Karpas-422 (cell line): ENCODE data around the gene TUBB4B. TPM values are rescaled to one million over a fixed set of nuclear protein-coding genes. Genes with fewer than 3 reads are reported as not detected.

Experiments used
- DNase-seq: peaks from one replicate; pipeline ENCODE4 v3.0.0-alpha.2; 2015
- H2AFZ ChIP-seq: fragments of 200-600 bp; sonication (generic); 2 replicates; pipeline ENCODE4 v1.6.1; 2014; ENCODE audit warnings: antibody characterized with exemption, low read length, mixed read lengths
- H3K27ac ChIP-seq: fragments of 200-600 bp; sonication (generic); 2 replicates; pipeline ENCODE4 v1.5.1; 2014; ENCODE audit warnings: mild to moderate bottlenecking, low read length, moderate library complexity
- H3K27me3 ChIP-seq: fragments of 200-600 bp; sonication (generic); 2 replicates; pipeline ENCODE4 v1.6.1; 2014; ENCODE audit warnings: low read length, mixed read lengths
- H3K36me3 ChIP-seq: fragments of 200-600 bp; sonication (generic); 2 replicates; pipeline ENCODE4 v1.6.1; 2014; ENCODE audit warnings: low read length, mixed read lengths; ENCODE audit not compliant: insufficient read depth
- H3K4me1 ChIP-seq: fragments of 200-600 bp; sonication (generic); 2 replicates; pipeline ENCODE4 v1.6.1; 2014; ENCODE audit warnings: mild to moderate bottlenecking, low read length, mixed read lengths
- H3K4me2 ChIP-seq: fragments of 200-600 bp; sonication (generic); 2 replicates; pipeline ENCODE4 v1.6.1; 2014; ENCODE audit warnings: low read length, low read depth, mild to moderate bottlenecking; ENCODE audit not compliant: poor library complexity, severe bottlenecking
- H3K4me3 ChIP-seq: fragments of 200-600 bp; sonication (generic); 2 replicates; pipeline ENCODE4 v1.5.1; 2014; ENCODE audit warnings: mild to moderate bottlenecking, antibody characterized with exemption, low read length, mixed read lengths
- H3K79me2 ChIP-seq: fragments of 200-600 bp; sonication (generic); 2 replicates; pipeline ENCODE4 v1.6.1; 2014; ENCODE audit warnings: mild to moderate bottlenecking, low read length, mixed read lengths
- H3K9ac ChIP-seq: fragments of 200-600 bp; sonication (generic); 2 replicates; pipeline ENCODE4 v1.6.0; 2014; ENCODE audit warnings: low read length
- H3K9me2 ChIP-seq: fragments of 200-600 bp; sonication (generic), shearing (Covaris generic); replicated peaks from 2 replicates; pipeline ENCODE4 v1.6.0; 2014; ENCODE audit warnings: mild to moderate bottlenecking, low read length, moderate library complexity; ENCODE audit not compliant: insufficient read depth
- H3K9me3 ChIP-seq: fragments of 300-700, 200-600 bp; sonication (generic); 2 replicates; pipeline ENCODE4 v1.6.1; 2014; ENCODE audit warnings: low read length, mixed read lengths
- H4K20me1 ChIP-seq: fragments of 200-600 bp; sonication (generic); 2 replicates; pipeline ENCODE4 v1.6.1; 2014; ENCODE audit warnings: mild to moderate bottlenecking, antibody characterized with exemption, low read length, low read depth; ENCODE audit not compliant: insufficient read depth
- total RNA-seq: library from RNA; depleted of rRNA; stranded (reverse); fragments of >200 nt; shearing (Covaris generic); gene quantifications from 2 replicates; pipeline ENCODE4 v1.2.3, GENCODE V29; 2014; ENCODE audit warnings: low replicate concordance

Gene TUBB4B
- total RNA-seq, 1 experiment from 2014 or later = 97.1 TPM

- Histone ChIP-seq H3K9ac (no peak overlapping the region), H3K4me3 (no peak overlapping the region), H3K27me3 (no peaks in the 10 kb centered on the region), H3K9me2 (no peaks in the 10 kb centered on the region), H3K36me3 (no peaks in the 10 kb centered on the region), H3K79me2 (no peaks in the 10 kb centered on the region), H3K9me3 (no peaks in the 10 kb centered on the region), H3K4me2 (no peak overlapping the region), H2AFZ (no peak overlapping the region), H3K27ac (no peak overlapping the region), H4K20me1 (no peaks in the 10 kb centered on the region), H3K4me1 (peaks cover 22% of the 10 kb centered on the region)
- DNase-seq = no peak
These were observed 19.5 kb upstream of the TUBB4B start for GRCh38 chr9:137221506-137222111.

GRCh38 chr9:137222190-137223077 is 18.7 kb upstream of the TUBB4B start, which contains the start of gene RNF208:
TSS of gene RNF208 (minus strand) at chr9:137222240. CDS start at chr9:137221212, 1,028 bp downstream.
- Histone ChIP-seq H2AFZ (no peak within 1 kb of the TSS), H3K9me2 (no peaks in the 10 kb centered on the region), H3K27ac (no peak within 1 kb of the TSS), H3K4me1 (peaks cover 22% of the 10 kb centered on the region), H3K4me2 (peak within 1 kb of the TSS; percentile 71), H3K9me3 (no peaks in the 10 kb centered on the region), H3K79me2 (no peaks in the 10 kb centered on the region), H3K27me3 (no peaks in the 10 kb centered on the region), H3K4me3 (peak within 1 kb of the TSS; percentile 98), H4K20me1 (no peaks in the 10 kb centered on the region), H3K9ac (peak within 1 kb of the TSS; percentile 98), H3K36me3 (no peaks in the 10 kb centered on the region)
- DNase-seq = no peak

- Histone ChIP-seq H3K4me1 (peaks cover 22% of the 10 kb centered on the region), H3K4me3 (peak overlapping the region; percentile 98), H3K27ac (peak overlapping the region; percentile 74), H3K36me3 (no peaks in the 10 kb centered on the region), H2AFZ (no peak overlapping the region), H3K27me3 (no peaks in the 10 kb centered on the region), H3K9me3 (no peaks in the 10 kb centered on the region), H3K79me2 (no peaks in the 10 kb centered on the region), H4K20me1 (no peaks in the 10 kb centered on the region), H3K4me2 (peak overlapping the region; percentile 81), H3K9me2 (no peaks in the 10 kb centered on the region), H3K9ac (peak overlapping the region; percentile 98)
- peak; percentile 99 for DNase-seq
These were observed 17.8 kb upstream of the TUBB4B start for GRCh38 chr9:137223078-137223970.

DNA sequence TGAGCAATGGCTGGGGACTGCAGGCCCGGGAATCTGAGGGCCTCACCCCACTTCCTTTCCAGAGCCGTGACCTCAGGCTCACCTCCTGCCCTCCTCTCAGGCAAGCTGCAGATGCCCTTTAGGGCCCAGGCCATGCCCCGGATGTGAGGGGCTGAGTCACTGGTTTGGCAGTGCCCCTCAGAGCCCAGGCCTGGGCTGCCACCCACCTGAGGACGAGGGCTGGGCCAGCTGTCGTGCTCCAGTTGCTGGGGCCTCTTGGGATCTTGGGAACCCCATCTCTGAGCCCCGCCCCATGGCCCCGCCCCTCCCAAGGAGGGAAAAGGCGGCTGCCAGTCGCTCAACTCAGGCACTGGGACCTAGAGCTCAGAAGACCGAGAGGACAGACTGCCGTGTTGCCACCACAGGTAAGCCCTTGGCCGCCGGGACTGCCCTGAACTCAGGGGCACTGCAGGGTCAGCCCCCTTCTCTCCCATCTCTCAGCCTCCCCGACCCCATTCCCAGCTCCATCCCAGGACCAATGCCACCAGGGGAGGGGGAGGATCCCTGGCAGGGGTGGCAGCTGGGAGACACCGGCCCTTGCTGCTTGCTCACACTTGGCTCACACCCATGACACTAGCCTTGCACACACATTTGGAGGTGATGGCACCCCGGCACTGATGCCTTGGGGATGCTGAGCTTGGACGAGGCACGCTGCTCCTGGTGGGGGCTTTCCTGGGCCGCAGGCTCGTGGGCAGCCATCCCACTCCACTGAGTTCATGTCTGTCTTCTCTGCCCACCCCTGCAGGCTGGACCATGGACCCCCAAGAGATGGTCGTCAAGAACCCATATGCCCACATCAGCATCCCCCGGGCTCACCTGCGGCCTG is 16.0 kb upstream of the TUBB4B start, which contains the start of gene CYSRT1:
Gene CYSRT1 (plus strand): TSS at position 345 of the 865 bp plus-strand sequence. CDS start 448 bp downstream, at position 793.
- Histone ChIP-seq H2AFZ (no peak within 1 kb of the TSS), H3K4me3 (peak within 1 kb of the TSS; percentile 98), H3K9me2 (no peaks in the 10 kb centered on the region), H3K4me2 (peak within 1 kb of the TSS; percentile 81), H3K79me2 (no peaks in the 10 kb centered on the region), H4K20me1 (no peaks in the 10 kb centered on the region), H3K4me1 (peaks cover 22% of the 10 kb centered on the region), H3K9ac (peak within 1 kb of the TSS; percentile 98), H3K9me3 (no peaks in the 10 kb centered on the region), H3K27ac (peak within 1 kb of the TSS; percentile 74; the same call in 1 of the 2 replicates), H3K36me3 (no peaks in the 10 kb centered on the region), H3K27me3 (no peaks in the 10 kb centered on the region)
- no peak for DNase-seq

DNA sequence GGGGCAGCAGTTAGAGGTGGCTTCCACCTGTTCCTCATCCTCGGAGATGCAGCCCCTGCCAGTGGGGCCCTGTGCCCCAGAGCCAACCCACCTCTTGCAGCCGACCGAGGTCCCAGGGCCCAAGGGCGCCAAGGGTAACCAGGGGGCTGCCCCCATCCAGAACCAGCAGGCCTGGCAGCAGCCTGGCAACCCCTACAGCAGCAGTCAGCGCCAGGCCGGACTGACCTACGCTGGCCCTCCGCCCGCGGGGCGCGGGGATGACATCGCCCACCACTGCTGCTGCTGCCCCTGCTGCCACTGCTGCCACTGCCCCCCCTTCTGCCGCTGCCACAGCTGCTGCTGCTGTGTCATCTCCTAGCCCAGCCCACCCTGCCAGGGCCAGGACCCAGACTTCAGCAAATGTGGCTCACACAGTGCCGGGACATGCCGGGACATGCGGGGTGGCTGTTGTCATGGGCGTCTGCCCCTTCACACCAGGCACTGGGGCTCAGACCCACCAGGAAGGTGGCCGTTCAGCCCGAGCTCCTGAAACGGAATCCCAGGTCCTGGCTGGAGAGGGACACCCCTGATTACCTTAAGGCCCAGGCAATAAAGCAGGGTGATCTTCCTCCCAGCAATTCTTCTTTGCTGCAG is 15.3 kb upstream of the TUBB4B start:
- Histone ChIP-seq H3K4me2 (no peak overlapping the region), H3K9me3 (no peaks in the 10 kb centered on the region), H3K4me3 (no peak overlapping the region), H3K36me3 (no peaks in the 10 kb centered on the region), H4K20me1 (no peaks in the 10 kb centered on the region), H3K4me1 (peaks cover 22% of the 10 kb centered on the region), H2AFZ (no peak overlapping the region), H3K79me2 (no peaks in the 10 kb centered on the region), H3K9ac (no peak overlapping the region; the same call in 1 of the 2 replicates), H3K9me2 (no peaks in the 10 kb centered on the region), H3K27me3 (no peaks in the 10 kb centered on the region), H3K27ac (no peak overlapping the region)
- no peak for DNase-seq

GRCh38 chr9:137226338-137227053 is 14.6 kb upstream of the TUBB4B start:
- Histone ChIP-seq H3K4me1 (peaks cover 22% of the 10 kb centered on the region), H3K9me2 (no peaks in the 10 kb centered on the region), H3K9ac (no peak overlapping the region), H3K36me3 (no peaks in the 10 kb centered on the region), H3K27me3 (no peaks in the 10 kb centered on the region), H3K79me2 (no peaks in the 10 kb centered on the region), H3K4me2 (no peak overlapping the region), H3K27ac (no peak overlapping the region), H4K20me1 (no peaks in the 10 kb centered on the region), H2AFZ (no peak overlapping the region), H3K9me3 (no peaks in the 10 kb centered on the region), H3K4me3 (no peak overlapping the region)
- no peak for DNase-seq
